ENCODE measurements around the gene SCCPDH. TPM values are rescaled to one million over a fixed set of nuclear protein-coding genes. Genes with fewer than 3 reads are reported as not detected.

Gene SCCPDH
- total RNA-seq, 4 donors from 2014 or later = 46.2 to 80.7 (median 53.5) TPM

- no peak for TF ChIP-seq CTCF (IDR thresholded peaks at IDR 0.05; ENCODE audit: low read depth)
These were observed 51.5 kb downstream of the SCCPDH start for GRCh38 chr1:246775531-246776385.

- TF ChIP-seq CTCF (IDR thresholded peaks at IDR 0.05; ENCODE audit: low read depth) = no peak
These were observed 52.7 kb downstream of the SCCPDH start for GRCh38 chr1:246776923-246777322.

GRCh38 chr1:246778663-246779062, 54.5 kb downstream of the SCCPDH start:
- TF ChIP-seq CTCF (IDR thresholded peaks at IDR 0.05; ENCODE audit: low read depth) = no peak

- TF ChIP-seq CTCF (IDR thresholded peaks at IDR 0.05; ENCODE audit: low read depth) = no peak
These were observed 55.5 kb downstream of the SCCPDH start for GRCh38 chr1:246779561-246780175.

GRCh38 chr1:246780264-246780663, 56.1 kb downstream of the SCCPDH start:
- TF ChIP-seq CTCF (IDR thresholded peaks at IDR 0.05; ENCODE audit: low read depth) = no peak

- TF ChIP-seq CTCF (IDR thresholded peaks at IDR 0.05; ENCODE audit: low read depth) = no peak
These were observed 57.0 kb downstream of the SCCPDH start for GRCh38 chr1:246781212-246781611.

- TF ChIP-seq CTCF (IDR thresholded peaks at IDR 0.05; ENCODE audit: low read depth) = no peak
These were observed 58.1 kb downstream of the SCCPDH start for GRCh38 chr1:246782120-246782900.

Measured in subcutaneous adipose tissue (tissue), 4 donors.